ENCODE measurements around the gene NAV2.

- TF ChIP-seq CTCF (conservative IDR thresholded peaks at IDR 0.05; ENCODE audit: low read depth in 2 of 2): no peak
- no peak for TF ChIP-seq EZH2phosphoT487 (IDR thresholded peaks at IDR 0.05; ENCODE audit: unreplicated experiment)
- TF ChIP-seq REST (IDR thresholded peaks at IDR 0.05; ENCODE audit: unreplicated experiment): no peak
- TF ChIP-seq POLR2AphosphoS5 (IDR thresholded peaks at IDR 0.05; ENCODE audit: low read depth): no peak
- no peak for TF ChIP-seq EZH2 (IDR thresholded peaks at IDR 0.05; ENCODE audit: low read depth, unreplicated experiment)
- TF ChIP-seq ETS1 (IDR thresholded peaks at IDR 0.05): no peak
- TF ChIP-seq JUNB (IDR thresholded peaks at IDR 0.05; ENCODE audit: unreplicated experiment): no peak
- TF ChIP-seq STAT1 (IDR thresholded peaks at IDR 0.05; ENCODE audit: unreplicated experiment): no peak
- no peak for TF ChIP-seq CREB1 (CRISPR knock-in tag; IDR thresholded peaks at IDR 0.05; ENCODE audit: low read depth)
- no peak for TF ChIP-seq ZNF462 (CRISPR knock-in tag; IDR thresholded peaks at IDR 0.05)
- no peak for TF ChIP-seq NANOG (IDR thresholded peaks at IDR 0.05; ENCODE audit: borderline replicate concordance)
These were observed 212.1 kb downstream of the NAV2 start for GRCh38 chr11:19924716-19925115.

Measured in GM23338 (cell line).